ENCODE data around the gene C3orf20. TPM values are rescaled to one million over a fixed set of nuclear protein-coding genes. Genes with fewer than 3 reads are reported as not detected.

C3orf20 gene
- polyA plus RNA-seq, 2 donors: not detected

DNA sequence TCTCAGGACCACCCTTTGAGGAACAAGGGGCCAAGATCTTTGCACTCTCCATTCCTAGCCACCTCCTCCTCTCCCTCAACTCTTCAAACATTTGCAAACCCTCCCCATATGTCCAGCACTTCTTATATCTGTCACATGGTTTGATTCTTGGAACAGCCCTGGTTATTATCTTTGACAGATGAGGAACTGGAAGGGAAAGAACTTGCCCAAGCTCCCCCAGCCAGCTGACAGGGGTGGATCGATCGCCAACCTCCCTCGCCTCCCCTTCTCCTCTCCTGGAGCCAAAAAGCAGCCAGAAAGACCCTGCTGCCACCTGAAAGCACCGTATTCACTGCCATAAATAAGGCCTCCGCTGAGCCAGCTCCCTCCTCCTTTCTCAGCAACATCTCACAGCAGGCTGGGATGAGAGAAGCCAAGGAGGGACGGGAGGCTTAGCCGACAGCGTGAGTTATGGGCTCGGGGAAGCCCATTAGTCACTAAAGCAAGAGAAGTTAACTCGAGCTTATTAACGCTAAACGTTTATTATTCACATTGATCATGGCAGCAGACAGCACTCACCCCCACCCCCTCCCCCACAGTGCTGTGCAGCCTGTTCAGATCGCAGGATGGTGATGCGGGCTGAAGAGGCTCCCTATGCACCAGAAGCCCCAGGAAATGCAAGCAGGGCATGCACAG, 121.6 kb downstream of the C3orf20 start:
- Histone ChIP-seq H3K9me3 (ENCODE audit: control insufficient read depth in 2 of 2, insufficient read depth in 1 of 2, low read depth in 1 of 2, low read length in 1 of 2) (no peaks in the 10 kb centered on the region), H3K27ac (ENCODE audit: low read depth in 2 of 2, low read length in 1 of 2) (no peak overlapping the region), H3K27me3 (ENCODE audit: control insufficient read depth in 1 of 2, insufficient read depth in 2 of 2, low read length in 2 of 2) (no peaks in the 10 kb centered on the region), H3K36me3 (ENCODE audit: control insufficient read depth in 2 of 2, insufficient read depth in 2 of 2, low read length in 1 of 2) (no peaks in the 10 kb centered on the region), H3K4me3 (ENCODE audit: low read depth in 1 of 2, low read length in 2 of 2) (no peak overlapping the region), H3K4me1 (ENCODE audit: control insufficient read depth in 2 of 2, insufficient read depth in 2 of 2, low read length in 1 of 2) (peaks cover 0 to 2% of the 10 kb centered on the region in 2 donors)
- WGBS, 2 donors: 62 to 69% methylated on average over 14 of the region's 14 CpGs

DNA sequence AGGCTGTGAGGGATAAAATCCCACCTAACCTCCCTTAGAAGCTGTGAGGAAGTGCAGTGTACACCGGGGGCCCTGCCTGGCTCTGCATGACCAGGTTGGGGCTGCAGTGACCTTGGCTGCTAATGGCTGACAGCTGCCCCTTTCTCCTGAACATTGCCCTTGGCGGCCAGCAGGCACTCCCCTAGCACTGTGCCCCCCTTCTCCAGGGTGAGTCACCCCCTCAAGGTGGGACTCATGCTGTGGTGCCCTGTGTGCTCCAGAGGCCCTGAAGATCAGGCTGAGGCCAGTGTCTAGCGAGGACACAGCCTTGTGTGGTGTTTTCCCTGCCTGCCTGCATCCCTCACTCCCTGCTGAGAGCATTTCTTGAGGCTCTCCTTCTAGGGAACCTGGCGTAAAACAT, 122.8 kb downstream of the C3orf20 start:
- Histone ChIP-seq H3K36me3 (ENCODE audit: control insufficient read depth in 2 of 2, insufficient read depth in 2 of 2, low read length in 1 of 2) (no peaks in the 10 kb centered on the region), H3K9me3 (ENCODE audit: control insufficient read depth in 2 of 2, insufficient read depth in 1 of 2, low read depth in 1 of 2, low read length in 1 of 2) (no peaks in the 10 kb centered on the region), H3K27ac (ENCODE audit: low read depth in 2 of 2, low read length in 1 of 2) (no peak overlapping the region), H3K4me3 (ENCODE audit: low read depth in 1 of 2, low read length in 2 of 2) (no peak overlapping the region), H3K4me1 (ENCODE audit: control insufficient read depth in 2 of 2, insufficient read depth in 2 of 2, low read length in 1 of 2) (peaks cover 0 to 2% of the 10 kb centered on the region in 2 donors), H3K27me3 (ENCODE audit: control insufficient read depth in 1 of 2, insufficient read depth in 2 of 2, low read length in 2 of 2) (no peaks in the 10 kb centered on the region)
- 71 to 79% methylated on average over 4 of the region's 4 CpGs for whole genome bisulfite sequencing, 2 donors

GRCh38 chr3:14798231-14798630, 123.3 kb downstream of the C3orf20 start:
- Histone ChIP-seq H3K27me3 (ENCODE audit: control insufficient read depth in 1 of 2, insufficient read depth in 2 of 2, low read length in 2 of 2) (no peaks in the 10 kb centered on the region), H3K36me3 (ENCODE audit: control insufficient read depth in 2 of 2, insufficient read depth in 2 of 2, low read length in 1 of 2) (no peaks in the 10 kb centered on the region), H3K27ac (ENCODE audit: low read depth in 2 of 2, low read length in 1 of 2) (no peak overlapping the region), H3K9me3 (ENCODE audit: control insufficient read depth in 2 of 2, insufficient read depth in 1 of 2, low read depth in 1 of 2, low read length in 1 of 2) (no peaks in the 10 kb centered on the region), H3K4me3 (ENCODE audit: low read depth in 1 of 2, low read length in 2 of 2) (no peak overlapping the region), H3K4me1 (ENCODE audit: control insufficient read depth in 2 of 2, insufficient read depth in 2 of 2, low read length in 1 of 2) (peaks cover 0 to 2% of the 10 kb centered on the region in 2 donors)
- WGBS, 2 donors: 79 to 83% methylated on average over 6 of the region's 6 CpGs

GRCh38 chr3:14799146-14799545, 124.2 kb downstream of the C3orf20 start:
- H3K27ac ChIP-seq (ENCODE audit: low read depth in 2 of 2, low read length in 1 of 2): no peak overlapping the region
- H3K4me1 ChIP-seq (ENCODE audit: control insufficient read depth in 2 of 2, insufficient read depth in 2 of 2, low read length in 1 of 2): peaks cover 0 to 2% of the 10 kb centered on the region in 2 donors
- WGBS, 2 donors: 54 to 61% methylated on average over 4 of the region's 4 CpGs
- H3K4me3 ChIP-seq (ENCODE audit: low read depth in 1 of 2, low read length in 2 of 2): no peak overlapping the region
- no peaks in the 10 kb centered on the region for H3K27me3 ChIP-seq (ENCODE audit: control insufficient read depth in 1 of 2, insufficient read depth in 2 of 2, low read length in 2 of 2)
- H3K36me3 ChIP-seq (ENCODE audit: control insufficient read depth in 2 of 2, insufficient read depth in 2 of 2, low read length in 1 of 2): no peaks in the 10 kb centered on the region
- H3K9me3 ChIP-seq (ENCODE audit: control insufficient read depth in 2 of 2, insufficient read depth in 1 of 2, low read depth in 1 of 2, low read length in 1 of 2): no peaks in the 10 kb centered on the region

DNA sequence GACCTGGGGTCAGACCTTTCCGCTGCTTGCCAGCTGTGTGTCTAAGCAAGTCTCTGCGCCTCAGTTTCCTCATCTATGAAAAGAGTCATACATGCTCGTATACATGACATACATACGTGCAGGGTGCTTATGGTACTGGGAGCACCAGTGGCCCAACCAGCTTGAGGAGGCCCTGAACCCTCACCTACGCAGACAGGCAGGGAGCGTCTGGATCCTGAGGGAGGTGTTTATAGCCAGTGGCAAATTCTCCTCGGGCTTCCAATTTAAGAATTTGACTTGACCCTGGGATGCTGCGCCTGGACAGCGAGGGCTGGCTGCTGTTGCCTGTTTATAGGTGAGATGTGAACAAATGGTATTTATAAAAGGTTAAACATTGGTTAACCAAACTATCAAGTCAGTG, 126.1 kb downstream of the C3orf20 start:
- H3K27me3 ChIP-seq (ENCODE audit: control insufficient read depth in 1 of 2, insufficient read depth in 2 of 2, low read length in 2 of 2): no peaks in the 10 kb centered on the region
- 88 to 89% methylated on average over 9 of the region's 9 CpGs for WGBS, 2 donors

DNA sequence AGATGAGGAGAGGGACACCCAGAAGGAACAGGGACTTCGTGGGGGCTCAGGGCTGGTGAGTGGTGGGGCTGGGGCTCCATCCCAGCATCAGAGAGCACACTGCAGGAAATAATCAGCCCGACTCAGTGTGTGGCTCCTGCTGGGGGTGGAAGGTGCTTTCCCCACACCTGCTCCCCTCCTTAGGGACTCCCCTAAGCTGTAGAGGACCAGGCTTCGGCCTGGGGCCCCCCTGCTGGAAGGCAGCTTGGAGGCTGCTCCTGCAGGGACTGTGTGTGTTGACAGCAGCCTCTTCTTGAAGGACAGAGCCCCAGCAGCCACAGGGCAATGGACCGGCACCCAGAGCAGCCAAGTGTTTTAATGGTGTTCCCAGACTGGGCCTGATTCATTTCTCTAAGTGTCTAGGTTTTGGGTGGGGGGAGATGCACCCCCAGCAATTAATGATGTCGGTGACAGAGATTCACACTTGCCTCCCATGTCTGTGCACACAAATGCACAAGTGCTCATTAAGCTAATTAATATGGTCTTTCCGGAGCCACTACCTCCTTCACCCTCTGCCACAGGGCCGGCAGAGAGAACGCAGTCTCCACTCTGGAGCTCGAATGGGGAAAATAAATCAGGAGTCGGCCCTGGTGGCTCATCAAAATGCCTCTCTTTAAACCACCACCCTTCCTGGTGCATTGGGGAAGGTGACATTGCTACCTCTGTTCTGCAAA, 126.9 kb downstream of the C3orf20 start:
- Histone ChIP-seq H3K9me3 (ENCODE audit: control insufficient read depth in 2 of 2, insufficient read depth in 1 of 2, low read depth in 1 of 2, low read length in 1 of 2) (no peaks in the 10 kb centered on the region), H3K27ac (ENCODE audit: low read depth in 2 of 2, low read length in 1 of 2) (no peak overlapping the region)
- 65 to 69% methylated on average over 10 of the region's 10 CpGs for WGBS, 2 donors

More for the DNA sequence above, 126.1 kb downstream of the C3orf20 start:
- Histone ChIP-seq H3K4me1 (ENCODE audit: control insufficient read depth in 2 of 2, insufficient read depth in 2 of 2, low read length in 1 of 2) (peaks cover 0 to 5% of the 10 kb centered on the region in 2 donors), H3K27ac (ENCODE audit: low read depth in 2 of 2, low read length in 1 of 2) (no peak overlapping the region), H3K4me3 (ENCODE audit: low read depth in 1 of 2, low read length in 2 of 2) (no peak overlapping the region), H3K9me3 (ENCODE audit: control insufficient read depth in 2 of 2, insufficient read depth in 1 of 2, low read depth in 1 of 2, low read length in 1 of 2) (no peaks in the 10 kb centered on the region), H3K36me3 (ENCODE audit: control insufficient read depth in 2 of 2, insufficient read depth in 2 of 2, low read length in 1 of 2) (no peaks in the 10 kb centered on the region)

GRCh38 chr3:14802381-14802731, 127.4 kb downstream of the C3orf20 start:
- H3K4me1 ChIP-seq (ENCODE audit: control insufficient read depth in 2 of 2, insufficient read depth in 2 of 2, low read length in 1 of 2): peaks cover 0 to 3% of the 10 kb centered on the region in 2 donors
- no peak overlapping the region for H3K4me3 ChIP-seq (ENCODE audit: low read depth in 1 of 2, low read length in 2 of 2)
- 76 to 79% methylated on average over 7 of the region's 7 CpGs for WGBS, 2 donors
- H3K27ac ChIP-seq (ENCODE audit: low read depth in 2 of 2, low read length in 1 of 2): no peak overlapping the region
- H3K27me3 ChIP-seq (ENCODE audit: control insufficient read depth in 1 of 2, insufficient read depth in 2 of 2, low read length in 2 of 2): no peaks in the 10 kb centered on the region
- no peaks in the 10 kb centered on the region for H3K9me3 ChIP-seq (ENCODE audit: control insufficient read depth in 2 of 2, insufficient read depth in 1 of 2, low read depth in 1 of 2, low read length in 1 of 2)
- no peaks in the 10 kb centered on the region for H3K36me3 ChIP-seq (ENCODE audit: control insufficient read depth in 2 of 2, insufficient read depth in 2 of 2, low read length in 1 of 2)

More for the DNA sequence above, 126.9 kb downstream of the C3orf20 start:
- no peaks in the 10 kb centered on the region for H3K36me3 ChIP-seq (ENCODE audit: control insufficient read depth in 2 of 2, insufficient read depth in 2 of 2, low read length in 1 of 2)
- H3K27me3 ChIP-seq (ENCODE audit: control insufficient read depth in 1 of 2, insufficient read depth in 2 of 2, low read length in 2 of 2): no peaks in the 10 kb centered on the region
- peaks cover 0 to 5% of the 10 kb centered on the region in 2 donors for H3K4me1 ChIP-seq (ENCODE audit: control insufficient read depth in 2 of 2, insufficient read depth in 2 of 2, low read length in 1 of 2)
- no peak overlapping the region for H3K4me3 ChIP-seq (ENCODE audit: low read depth in 1 of 2, low read length in 2 of 2)

GRCh38 chr3:14803101-14803980, 128.4 kb downstream of the C3orf20 start:
- H3K4me1 ChIP-seq (ENCODE audit: control insufficient read depth in 2 of 2, insufficient read depth in 2 of 2, low read length in 1 of 2): peaks cover 0 to 3% of the 10 kb centered on the region in 2 donors
- 55% methylated on average over 13 of the region's 13 CpGs for WGBS, 2 donors
- no peak overlapping the region for H3K4me3 ChIP-seq (ENCODE audit: low read depth in 1 of 2, low read length in 2 of 2)
- no peaks in the 10 kb centered on the region for H3K9me3 ChIP-seq (ENCODE audit: control insufficient read depth in 2 of 2, insufficient read depth in 1 of 2, low read depth in 1 of 2, low read length in 1 of 2)
- H3K27ac ChIP-seq (ENCODE audit: low read depth in 2 of 2, low read length in 1 of 2): peak overlapping the region in 1 of 2 donors; percentile 52
- no peaks in the 10 kb centered on the region for H3K27me3 ChIP-seq (ENCODE audit: control insufficient read depth in 1 of 2, insufficient read depth in 2 of 2, low read length in 2 of 2)
- H3K36me3 ChIP-seq (ENCODE audit: control insufficient read depth in 2 of 2, insufficient read depth in 2 of 2, low read length in 1 of 2): no peaks in the 10 kb centered on the region

- no peaks in the 10 kb centered on the region for H3K27me3 ChIP-seq (ENCODE audit: control insufficient read depth in 1 of 2, insufficient read depth in 2 of 2, low read length in 2 of 2)
- peaks cover 0 to 3% of the 10 kb centered on the region in 2 donors for H3K4me1 ChIP-seq (ENCODE audit: control insufficient read depth in 2 of 2, insufficient read depth in 2 of 2, low read length in 1 of 2)
- H3K27ac ChIP-seq (ENCODE audit: low read depth in 2 of 2, low read length in 1 of 2): peak overlapping the region; percentile 49 to 52
- WGBS, 2 donors: 62 to 63% methylated on average over 12 of the region's 12 CpGs
- no peaks in the 10 kb centered on the region for H3K36me3 ChIP-seq (ENCODE audit: control insufficient read depth in 2 of 2, insufficient read depth in 2 of 2, low read length in 1 of 2)
- H3K9me3 ChIP-seq (ENCODE audit: control insufficient read depth in 2 of 2, insufficient read depth in 1 of 2, low read depth in 1 of 2, low read length in 1 of 2): no peaks in the 10 kb centered on the region
- H3K4me3 ChIP-seq (ENCODE audit: low read depth in 1 of 2, low read length in 2 of 2): no peak overlapping the region
Measured at GRCh38 chr3:14803981-14804834, 129.3 kb downstream of the C3orf20 start.

All from esophagus (tissue), 2 donors.